Type B pancreatic cell (in vitro differentiated cells): ENCODE results near the gene RIMS3. TPM values are rescaled to one million over a fixed set of nuclear protein-coding genes. Genes with fewer than 3 reads are reported as not detected.

Source experiments
- DNase-seq: peaks from one replicate; pipeline ENCODE4 v3.0.0; 2021; ENCODE audit warnings: mixed read lengths; ENCODE audit not compliant: unreplicated experiment; ENCODE audit errors: extremely low spot score
- H3K27ac Mint-ChIP-seq: 2 replicates; pipeline ENCODE4 v1.8.0; 2021; ENCODE audit warnings: mild to moderate bottlenecking, mixed read lengths
- H3K27me3 Mint-ChIP-seq: 2 replicates; pipeline ENCODE4 v1.8.0; 2021; ENCODE audit warnings: mixed read lengths
- H3K36me3 Mint-ChIP-seq: 2 replicates; pipeline ENCODE4 v1.8.0; 2021; ENCODE audit warnings: mixed read lengths
- H3K4me1 Mint-ChIP-seq: one replicate; pipeline ENCODE4 v1.8.0; 2021; ENCODE audit warnings: mixed read lengths; ENCODE audit not compliant: unreplicated experiment
- H3K4me3 Mint-ChIP-seq: 2 replicates; pipeline ENCODE4 v1.8.0; 2021; ENCODE audit warnings: mild to moderate bottlenecking, mixed read lengths
- H3K9me3 Mint-ChIP-seq: 2 replicates; pipeline ENCODE4 v1.8.0; 2021; ENCODE audit warnings: mixed read lengths
- total RNA-seq: library from RNA; stranded (reverse); gene quantifications from 2 replicates; pipeline ENCODE4 v1.2.1, GENCODE V29; 2021; ENCODE audit warnings: low replicate concordance
- TF ChIP-seq, protein P1 (sequence below): fragments of 200-600 bp; sonication (generic); conservative IDR thresholded peaks from 2 replicates; pipeline ENCODE4 v1.5.0; 2021; ENCODE audit warnings: antibody characterized with exemption, mild to moderate bottlenecking

Gene RIMS3
- total RNA-seq, 1 donor from 2014 or later = 4.2 TPM

DNA sequence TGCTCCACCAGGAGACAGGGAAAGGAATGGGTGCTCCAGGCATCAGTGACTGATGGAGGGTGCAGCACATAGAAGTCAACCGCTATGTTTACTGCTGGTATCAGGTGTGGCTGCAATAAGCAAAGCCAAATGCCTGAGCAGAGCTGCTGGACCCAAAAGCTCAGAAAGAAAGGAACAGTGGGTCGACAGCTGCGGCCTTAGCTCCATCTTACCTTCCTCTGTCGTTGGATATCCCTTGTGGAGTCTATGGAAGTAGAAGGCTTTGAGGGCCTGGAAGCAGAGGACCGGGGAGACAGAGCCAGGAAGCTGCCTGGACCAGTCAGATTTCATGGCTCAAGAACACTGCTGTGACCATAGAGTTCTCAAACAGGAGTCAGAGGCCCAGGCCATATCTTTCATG lies 45.3 kb downstream of the RIMS3 start:
- H3K4me3 Mint-ChIP-seq = no peak overlapping the region
- TF ChIP-seq, protein P1, sequence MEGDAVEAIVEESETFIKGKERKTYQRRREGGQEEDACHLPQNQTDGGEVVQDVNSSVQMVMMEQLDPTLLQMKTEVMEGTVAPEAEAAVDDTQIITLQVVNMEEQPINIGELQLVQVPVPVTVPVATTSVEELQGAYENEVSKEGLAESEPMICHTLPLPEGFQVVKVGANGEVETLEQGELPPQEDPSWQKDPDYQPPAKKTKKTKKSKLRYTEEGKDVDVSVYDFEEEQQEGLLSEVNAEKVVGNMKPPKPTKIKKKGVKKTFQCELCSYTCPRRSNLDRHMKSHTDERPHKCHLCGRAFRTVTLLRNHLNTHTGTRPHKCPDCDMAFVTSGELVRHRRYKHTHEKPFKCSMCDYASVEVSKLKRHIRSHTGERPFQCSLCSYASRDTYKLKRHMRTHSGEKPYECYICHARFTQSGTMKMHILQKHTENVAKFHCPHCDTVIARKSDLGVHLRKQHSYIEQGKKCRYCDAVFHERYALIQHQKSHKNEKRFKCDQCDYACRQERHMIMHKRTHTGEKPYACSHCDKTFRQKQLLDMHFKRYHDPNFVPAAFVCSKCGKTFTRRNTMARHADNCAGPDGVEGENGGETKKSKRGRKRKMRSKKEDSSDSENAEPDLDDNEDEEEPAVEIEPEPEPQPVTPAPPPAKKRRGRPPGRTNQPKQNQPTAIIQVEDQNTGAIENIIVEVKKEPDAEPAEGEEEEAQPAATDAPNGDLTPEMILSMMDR = no peak
- peaks cover 5% of the 10 kb centered on the region for H3K27me3 Mint-ChIP-seq
- H3K9me3 Mint-ChIP-seq = peaks cover 3% of the 10 kb centered on the region
- no peak overlapping the region for H3K27ac Mint-ChIP-seq
- H3K4me1 Mint-ChIP-seq = no peaks in the 10 kb centered on the region
- DNase-seq = no peak
- H3K36me3 Mint-ChIP-seq = no peaks in the 10 kb centered on the region

DNA sequence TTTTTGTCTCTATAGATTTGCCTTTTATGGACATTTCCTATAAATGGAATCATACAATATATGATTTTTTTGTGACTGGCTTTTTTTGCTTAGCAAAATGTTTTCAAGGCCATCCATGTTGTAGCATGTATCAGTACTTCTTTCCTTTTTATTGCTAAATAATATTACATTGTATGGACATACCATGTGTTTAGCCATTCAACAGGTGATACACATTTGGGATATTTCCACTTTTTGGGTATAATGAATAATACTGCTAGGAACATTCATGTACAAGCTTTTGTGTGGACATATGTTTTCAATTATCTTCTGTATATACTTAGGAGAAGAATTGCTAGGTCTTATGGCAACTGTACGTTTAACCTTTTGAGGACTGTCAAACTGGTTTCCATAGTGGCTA lies 47.4 kb downstream of the RIMS3 start:
- H3K27ac Mint-ChIP-seq = no peak overlapping the region
- no peaks in the 10 kb centered on the region for H3K36me3 Mint-ChIP-seq
- TF ChIP-seq, protein P1 = no peak
- no peaks in the 10 kb centered on the region for H3K4me1 Mint-ChIP-seq
- H3K27me3 Mint-ChIP-seq = peaks cover 5% of the 10 kb centered on the region
- no peak overlapping the region for H3K4me3 Mint-ChIP-seq
- no peak for DNase-seq
- peaks cover 3% of the 10 kb centered on the region for H3K9me3 Mint-ChIP-seq

DNA sequence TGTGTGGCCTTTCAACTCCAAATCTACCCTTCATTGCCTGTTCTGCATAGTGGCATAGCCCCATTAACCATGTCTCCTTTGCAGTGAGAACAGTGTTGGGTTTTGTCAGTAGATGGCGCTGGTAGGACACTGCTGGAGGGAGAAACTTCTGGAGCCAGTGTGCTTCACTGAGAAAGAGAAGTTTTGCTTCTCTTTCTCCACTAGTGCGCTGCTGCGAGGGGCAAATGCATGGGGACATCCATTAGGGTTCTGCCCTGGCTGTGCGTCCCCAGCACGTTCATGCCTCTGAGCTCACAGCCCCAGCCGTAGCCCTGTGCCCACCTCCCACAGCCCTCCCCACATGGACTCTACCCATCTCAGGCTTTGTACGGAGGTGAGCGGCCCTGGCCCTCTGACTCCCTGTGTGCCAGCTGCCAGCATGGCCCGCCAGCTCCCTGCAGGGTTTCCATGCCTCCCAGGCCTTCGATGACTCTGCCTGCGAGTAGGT lies 53.1 kb downstream of the RIMS3 start:
- Mint-ChIP-seq H3K36me3 (no peaks in the 10 kb centered on the region), H3K4me1 (no peaks in the 10 kb centered on the region), H3K27me3 (peaks cover 18% of the 10 kb centered on the region), H3K27ac (no peak overlapping the region), H3K9me3 (peaks cover 3% of the 10 kb centered on the region), H3K4me3 (no peak overlapping the region)
- TF ChIP-seq, protein P1 = peak; percentile 88
- no peak for DNase-seq

DNA sequence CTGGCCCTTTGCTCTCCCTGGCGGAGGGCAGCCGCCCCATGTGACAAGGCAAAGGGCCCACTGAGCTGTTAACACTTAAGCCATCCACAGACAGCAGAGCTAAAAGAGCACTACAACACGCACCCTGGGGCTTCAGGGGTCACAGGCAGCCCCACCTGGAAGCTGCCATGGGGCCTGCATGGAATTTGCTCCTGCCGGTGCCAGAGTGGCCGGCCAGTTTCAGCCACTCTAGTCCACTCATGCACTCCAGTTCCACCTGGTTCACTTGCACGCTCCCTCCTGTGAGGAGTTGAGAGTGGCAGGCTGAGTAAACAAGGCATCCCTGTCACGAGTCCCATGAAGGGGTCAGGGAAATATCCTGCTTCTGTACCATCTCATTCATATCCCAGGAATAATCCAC lies 55.3 kb downstream of the RIMS3 start:
- Mint-ChIP-seq H3K27ac (no peak overlapping the region), H3K4me3 (no peak overlapping the region), H3K27me3 (peaks cover 18% of the 10 kb centered on the region), H3K36me3 (no peaks in the 10 kb centered on the region), H3K9me3 (no peaks in the 10 kb centered on the region), H3K4me1 (no peaks in the 10 kb centered on the region)
- DNase-seq = no peak
- TF ChIP-seq, protein P1 = no peak

DNA sequence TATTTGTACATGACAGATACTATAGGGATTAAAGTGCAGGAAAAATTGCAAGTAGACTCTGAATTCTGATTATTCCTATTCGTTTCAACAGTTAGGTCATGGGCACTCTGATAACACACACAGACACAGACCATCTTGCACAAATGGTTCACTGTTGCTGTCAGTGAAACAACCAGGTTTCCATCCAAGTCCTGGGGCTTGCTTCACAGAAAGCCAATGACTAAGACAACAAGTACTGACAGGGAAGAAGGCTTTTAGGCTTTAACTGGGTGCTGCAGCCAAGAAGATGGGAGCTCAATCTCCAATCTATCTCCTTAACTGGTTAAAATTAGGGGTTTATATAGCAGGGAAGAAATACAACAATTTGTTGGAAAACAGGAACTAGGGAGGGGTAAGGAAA lies 57.6 kb downstream of the RIMS3 start:
- H3K9me3 Mint-ChIP-seq = no peaks in the 10 kb centered on the region
- no peak overlapping the region for H3K27ac Mint-ChIP-seq
- H3K27me3 Mint-ChIP-seq = peaks cover 18% of the 10 kb centered on the region
- no peak for DNase-seq
- H3K4me3 Mint-ChIP-seq = no peak overlapping the region
- H3K36me3 Mint-ChIP-seq = no peaks in the 10 kb centered on the region
- no peaks in the 10 kb centered on the region for H3K4me1 Mint-ChIP-seq
- TF ChIP-seq, protein P1 = no peak

DNA sequence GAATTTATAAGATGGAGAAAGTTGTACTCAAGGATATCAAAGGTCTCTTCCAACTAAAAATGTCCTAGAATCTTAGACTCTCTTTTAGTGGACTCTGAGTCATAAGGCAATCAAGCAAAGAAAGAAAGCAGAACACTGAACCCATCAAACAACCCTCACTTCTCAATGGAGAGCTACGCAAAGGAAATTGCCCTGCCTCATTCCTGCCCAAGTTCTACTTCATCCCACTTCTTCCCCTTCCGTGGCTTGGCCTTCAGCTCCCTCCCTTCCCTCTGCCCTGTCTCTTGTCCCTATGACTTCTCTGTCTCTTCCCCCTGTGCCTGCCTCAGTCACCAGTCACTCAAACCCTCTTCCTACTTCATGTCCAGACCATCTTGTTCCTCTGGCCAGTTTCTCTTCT lies 58.5 kb downstream of the RIMS3 start:
- Mint-ChIP-seq H3K4me3 (no peak overlapping the region), H3K36me3 (no peaks in the 10 kb centered on the region), H3K9me3 (no peaks in the 10 kb centered on the region), H3K27ac (no peak overlapping the region), H3K4me1 (no peaks in the 10 kb centered on the region), H3K27me3 (peaks cover 19% of the 10 kb centered on the region)
- no peak for DNase-seq
- TF ChIP-seq, protein P1 = no peak
